ENCODE measurements around the gene BMP8B.

Gene BMP8B

DNA sequence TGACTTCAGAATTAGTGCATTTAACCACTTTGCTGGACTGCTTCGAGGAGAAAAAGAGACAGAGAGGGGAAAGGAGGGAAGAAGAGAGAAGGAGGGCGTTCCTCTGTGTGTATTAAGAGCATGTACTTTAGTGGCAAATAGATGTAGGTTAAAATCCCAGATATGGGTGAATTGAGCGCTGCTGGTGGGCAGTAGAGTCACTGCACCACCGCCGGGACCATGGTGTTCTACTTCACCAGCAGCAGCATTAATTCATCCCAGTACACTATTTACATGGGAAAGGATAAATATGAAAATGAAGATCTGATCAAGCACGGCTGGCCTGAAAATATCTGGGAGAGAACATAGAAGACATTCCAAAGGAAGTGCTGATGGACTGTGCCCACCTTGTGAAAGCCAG is 70.9 kb downstream of the BMP8B start:
- DNase-seq = no peak

DNA sequence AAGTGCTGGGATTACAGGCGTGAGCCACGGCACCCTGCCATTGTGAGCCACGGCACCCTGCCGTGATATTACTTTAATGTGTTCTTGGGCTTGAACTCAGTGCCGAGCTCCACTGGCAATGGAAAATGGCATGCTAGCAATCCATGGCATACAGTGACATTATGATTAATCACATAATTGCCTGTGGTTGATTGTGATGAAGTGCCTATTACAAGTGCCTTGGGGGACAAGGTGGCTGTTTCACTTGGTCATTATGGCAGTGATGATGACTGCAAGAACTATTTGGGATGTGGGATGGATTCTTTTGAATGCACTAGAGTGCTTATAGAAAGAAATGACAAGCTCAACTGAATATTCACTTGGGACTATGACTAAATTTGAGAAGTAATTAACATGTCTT is 75.1 kb downstream of the BMP8B start:
- no peak for DNase-seq

DNA sequence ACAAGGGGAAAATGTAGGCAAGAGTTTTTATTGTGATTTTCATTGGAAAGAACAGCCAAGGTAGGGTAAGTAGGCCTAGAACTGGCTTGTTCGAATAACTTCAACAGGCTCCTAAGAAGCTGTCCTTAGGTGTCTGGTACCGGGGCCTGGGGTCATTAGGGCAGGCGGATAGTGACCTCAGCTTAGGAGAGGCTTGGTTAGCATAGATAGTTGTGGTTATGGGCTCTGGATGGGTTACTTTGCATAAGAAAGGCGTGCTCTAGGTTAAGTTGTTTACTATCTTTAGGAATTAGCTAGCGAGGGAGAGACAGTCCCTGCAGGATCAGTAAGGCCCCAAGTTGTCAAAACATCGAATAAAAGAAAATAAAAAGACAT is 76.7 kb downstream of the BMP8B start:
- DNase-seq = no peak

GRCh38 chr1:39711104-39711965 is 77.3 kb downstream of the BMP8B start:
- DNase-seq = no peak

GRCh38 chr1:39707506-39707905 is 81.2 kb downstream of the BMP8B start:
- no peak for DNase-seq
